IPS-18a (cell line): ENCODE data around the gene ELMO1.

ENCODE experiments used
- H3K27ac ChIP-seq: one replicate; pipeline ENCODE4 v1.5.1; 2013; ENCODE audit warnings: low read length
- H3K27me3 ChIP-seq: one replicate; pipeline ENCODE4 v1.6.1; 2013; ENCODE audit warnings: mild to moderate bottlenecking, low read length; ENCODE audit not compliant: control insufficient read depth, insufficient read depth
- H3K36me3 ChIP-seq: one replicate; pipeline ENCODE4 v1.6.1; 2013; ENCODE audit warnings: low read depth, low read length; ENCODE audit not compliant: control insufficient read depth
- H3K4me1 ChIP-seq: one replicate; pipeline ENCODE4 v1.6.1; 2013; ENCODE audit warnings: low read depth, low read length; ENCODE audit not compliant: control insufficient read depth
- H3K4me3 ChIP-seq: one replicate; pipeline ENCODE4 v1.5.1; 2013; ENCODE audit warnings: low read length
- H3K9ac ChIP-seq: one replicate; pipeline ENCODE4 v1.6.1; 2013; ENCODE audit warnings: mild to moderate bottlenecking, low read length, moderate library complexity
- H3K9me3 ChIP-seq: one replicate; pipeline ENCODE4 v1.6.1; 2013; ENCODE audit warnings: low read depth, low read length; ENCODE audit not compliant: control insufficient read depth

ELMO1 gene

GRCh38 chr7:37287131-37287855 lies 161.4 kb downstream of the ELMO1 start:
- no peaks in the 10 kb centered on the region for H3K27me3 ChIP-seq
- no peak overlapping the region for H3K9ac ChIP-seq
- H3K36me3 ChIP-seq: no peaks in the 10 kb centered on the region
- H3K27ac ChIP-seq: no peak overlapping the region
- no peaks in the 10 kb centered on the region for H3K9me3 ChIP-seq
- H3K4me3 ChIP-seq: no peak overlapping the region
- peaks cover under 1% of the 10 kb centered on the region for H3K4me1 ChIP-seq

GRCh38 chr7:37286454-37286832 lies 162.2 kb downstream of the ELMO1 start:
- H3K4me3 ChIP-seq: no peak overlapping the region
- peaks cover 9% of the 10 kb centered on the region for H3K4me1 ChIP-seq
- no peaks in the 10 kb centered on the region for H3K9me3 ChIP-seq
- no peaks in the 10 kb centered on the region for H3K36me3 ChIP-seq
- H3K27ac ChIP-seq: no peak overlapping the region
- no peak overlapping the region for H3K9ac ChIP-seq
- no peaks in the 10 kb centered on the region for H3K27me3 ChIP-seq

GRCh38 chr7:37285706-37286453 lies 162.8 kb downstream of the ELMO1 start:
- no peaks in the 10 kb centered on the region for H3K27me3 ChIP-seq
- no peak overlapping the region for H3K4me3 ChIP-seq
- no peaks in the 10 kb centered on the region for H3K36me3 ChIP-seq
- peaks cover 11% of the 10 kb centered on the region for H3K4me1 ChIP-seq
- no peaks in the 10 kb centered on the region for H3K9me3 ChIP-seq
- H3K27ac ChIP-seq: no peak overlapping the region
- no peak overlapping the region for H3K9ac ChIP-seq

DNA sequence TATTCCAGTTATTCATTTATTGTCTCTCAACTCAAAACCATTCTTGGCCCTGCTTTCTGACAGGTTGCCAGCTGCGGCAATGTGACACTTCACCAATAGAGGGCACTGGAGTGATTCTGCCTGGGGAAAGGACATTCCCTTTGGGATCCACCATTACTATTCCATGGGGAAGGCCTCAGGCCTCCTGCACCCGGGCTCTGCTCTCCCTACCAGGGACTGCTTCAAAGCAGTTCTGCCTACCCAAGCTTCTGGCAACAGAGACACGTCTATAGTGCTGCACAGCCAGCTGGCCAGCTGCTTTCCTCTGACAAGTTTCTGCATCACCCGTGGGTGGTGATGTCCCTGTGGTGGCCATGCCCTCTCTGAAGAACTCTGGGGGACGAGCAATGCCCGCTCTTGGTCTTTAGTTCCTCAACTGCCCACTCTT lies 163.8 kb downstream of the ELMO1 start:
- Histone ChIP-seq H3K36me3 (no peaks in the 10 kb centered on the region), H3K27me3 (no peaks in the 10 kb centered on the region), H3K4me1 (peaks cover 11% of the 10 kb centered on the region), H3K27ac (no peak overlapping the region), H3K4me3 (no peak overlapping the region), H3K9me3 (no peaks in the 10 kb centered on the region), H3K9ac (no peak overlapping the region)

DNA sequence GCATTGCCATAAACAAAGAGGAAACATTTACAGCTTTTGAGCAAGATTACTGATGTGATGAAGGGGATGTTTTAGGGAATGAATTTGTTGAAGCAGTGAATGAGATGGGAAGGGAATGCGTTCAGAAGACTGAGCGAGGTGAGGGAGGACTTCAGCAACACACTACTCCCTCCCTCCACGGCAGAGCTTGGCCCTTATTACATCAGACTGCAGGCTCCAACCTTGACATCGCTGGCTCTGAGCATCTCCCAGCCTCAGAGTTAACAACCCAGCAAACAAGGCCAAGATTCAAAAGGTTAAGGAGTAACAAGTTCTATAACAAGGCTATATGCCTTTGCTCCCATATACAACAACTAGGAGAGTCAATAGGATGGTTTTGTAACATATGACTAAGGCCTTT lies 164.4 kb downstream of the ELMO1 start:
- H3K9ac ChIP-seq: no peak overlapping the region
- no peak overlapping the region for H3K4me3 ChIP-seq
- H3K27me3 ChIP-seq: no peaks in the 10 kb centered on the region
- peaks cover 11% of the 10 kb centered on the region for H3K4me1 ChIP-seq
- H3K27ac ChIP-seq: no peak overlapping the region
- no peaks in the 10 kb centered on the region for H3K36me3 ChIP-seq
- no peaks in the 10 kb centered on the region for H3K9me3 ChIP-seq

- Histone ChIP-seq H3K36me3 (no peaks in the 10 kb centered on the region), H3K9me3 (no peaks in the 10 kb centered on the region), H3K4me3 (no peak overlapping the region), H3K4me1 (peaks cover 11% of the 10 kb centered on the region), H3K27me3 (no peaks in the 10 kb centered on the region), H3K27ac (no peak overlapping the region), H3K9ac (no peak overlapping the region)
These were observed 164.9 kb downstream of the ELMO1 start for GRCh38 chr7:37283716-37284115.

DNA sequence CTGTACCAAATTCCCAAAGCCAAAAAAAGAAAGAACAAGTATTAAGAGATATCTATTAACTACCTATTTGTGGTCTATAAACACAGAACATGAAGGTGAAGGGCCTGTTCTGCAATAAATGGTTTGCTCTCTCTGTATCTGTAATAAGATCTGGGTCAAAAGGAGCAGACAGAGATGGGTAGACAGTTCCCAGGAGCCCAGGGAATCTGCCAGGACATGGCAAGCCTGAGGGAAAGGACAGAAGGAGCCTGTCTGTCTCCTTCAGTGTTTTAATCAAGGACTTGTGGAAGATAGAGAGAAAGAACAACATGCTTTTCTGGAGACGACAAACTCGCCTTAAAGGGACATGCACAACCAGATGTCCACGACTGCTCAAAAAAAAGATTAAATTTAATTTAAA lies 165.7 kb downstream of the ELMO1 start:
- Histone ChIP-seq H3K9me3 (no peaks in the 10 kb centered on the region), H3K9ac (no peak overlapping the region), H3K4me1 (peaks cover 11% of the 10 kb centered on the region), H3K36me3 (no peaks in the 10 kb centered on the region), H3K27ac (no peak overlapping the region), H3K27me3 (no peaks in the 10 kb centered on the region), H3K4me3 (no peak overlapping the region)

DNA sequence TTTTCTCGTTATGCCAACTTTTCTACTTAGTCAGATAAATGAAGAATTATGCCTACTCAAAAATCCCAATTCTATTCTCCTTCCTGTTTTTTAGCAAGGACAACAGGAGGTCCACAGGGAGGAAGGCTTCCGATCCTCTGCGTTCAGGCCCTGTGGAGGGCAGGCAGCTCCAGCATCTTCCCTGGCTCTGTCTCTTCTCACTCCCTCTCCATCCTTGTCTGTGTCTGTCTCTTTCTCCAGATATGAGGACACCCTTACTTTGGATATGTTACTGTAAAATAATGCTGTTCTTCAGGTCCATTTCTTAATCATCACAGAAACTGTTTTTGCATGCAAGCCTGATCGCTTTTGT lies 166.6 kb downstream of the ELMO1 start:
- Histone ChIP-seq H3K9ac (no peak overlapping the region), H3K4me3 (no peak overlapping the region)

GRCh38 chr7:37281368-37282092 lies 167.1 kb downstream of the ELMO1 start:
- no peaks in the 10 kb centered on the region for H3K9me3 ChIP-seq
- H3K27me3 ChIP-seq: no peaks in the 10 kb centered on the region
- H3K36me3 ChIP-seq: no peaks in the 10 kb centered on the region
- H3K9ac ChIP-seq: no peak overlapping the region
- peaks cover 11% of the 10 kb centered on the region for H3K4me1 ChIP-seq
- no peak overlapping the region for H3K27ac ChIP-seq
- no peak overlapping the region for H3K4me3 ChIP-seq

More for the DNA sequence above, 166.6 kb downstream of the ELMO1 start:
- H3K4me1 ChIP-seq: peaks cover 11% of the 10 kb centered on the region
- no peaks in the 10 kb centered on the region for H3K36me3 ChIP-seq
- no peaks in the 10 kb centered on the region for H3K27me3 ChIP-seq
- no peaks in the 10 kb centered on the region for H3K9me3 ChIP-seq
- H3K27ac ChIP-seq: no peak overlapping the region

- H3K9me3 ChIP-seq: no peaks in the 10 kb centered on the region
- peaks cover 11% of the 10 kb centered on the region for H3K4me1 ChIP-seq
- no peaks in the 10 kb centered on the region for H3K36me3 ChIP-seq
- H3K9ac ChIP-seq: no peak overlapping the region
- H3K4me3 ChIP-seq: no peak overlapping the region
- no peaks in the 10 kb centered on the region for H3K27me3 ChIP-seq
- H3K27ac ChIP-seq: no peak overlapping the region
These were observed 171.2 kb downstream of the ELMO1 start for GRCh38 chr7:37277513-37277912.

DNA sequence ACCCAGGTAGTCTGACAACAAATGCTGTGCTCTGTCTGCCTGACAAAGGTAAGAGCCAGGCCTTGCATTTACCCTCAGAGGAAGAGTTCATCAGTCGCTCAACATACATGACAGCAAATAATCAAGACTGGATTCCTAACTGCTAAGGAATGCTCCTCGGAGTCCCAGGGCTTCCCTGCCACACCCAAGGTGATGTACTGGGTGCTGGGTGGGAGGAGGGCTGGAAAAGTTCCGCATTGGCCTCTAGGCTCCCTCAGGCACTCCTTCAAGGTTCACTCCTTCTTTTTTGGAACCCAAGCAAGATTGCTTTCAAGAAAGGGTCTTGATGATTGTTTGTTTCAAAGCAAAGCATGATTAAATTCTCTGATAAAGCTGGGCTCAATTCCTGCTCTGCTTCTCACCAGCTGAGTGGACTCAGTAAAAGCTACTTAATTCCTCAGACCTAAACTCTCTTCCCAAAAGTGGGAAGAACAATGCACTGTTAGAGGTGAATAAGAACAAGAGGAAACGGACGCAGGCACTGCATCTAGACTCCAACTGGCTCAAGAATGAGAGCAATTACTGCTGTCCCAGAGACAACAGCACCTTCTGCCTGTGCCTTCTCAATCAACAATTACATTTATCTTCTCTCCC lies 173.5 kb downstream of the ELMO1 start:
- Histone ChIP-seq H3K9me3 (no peaks in the 10 kb centered on the region), H3K9ac (no peak overlapping the region), H3K4me3 (no peak overlapping the region), H3K36me3 (no peaks in the 10 kb centered on the region), H3K4me1 (no peaks in the 10 kb centered on the region), H3K27me3 (no peaks in the 10 kb centered on the region), H3K27ac (no peak overlapping the region)
